K562 (cell line): ENCODE measurements around the gene ASB6. TPM values are rescaled to one million over a fixed set of nuclear protein-coding genes. Genes with fewer than 3 reads are reported as not detected.

Source experiments
- ATAC-seq: fragments of 200-7000 bp; cut with Tn5 transposase; 3 replicates; pipeline ENCODE4 v1.9.1; 2020; ENCODE audit warnings: moderate library complexity
- BruUV-seq: library from RNA; stranded (reverse); fragments of 400-500 nt; replicated peaks from 2 replicates; lab custom pipeline; 2021; lab: Mats Ljungman, UMichigan
- CTCF ChIA-PET: fragments of 300-600 bp; formaldehyde crosslinking; extraction: SDS; loops from one replicate; lab custom pipeline; 2021; ENCODE audit warnings: low intra/inter-chr PET ratio; lab: Yijun Ruan, JAX
- POLR2A ChIA-PET: fragments of 300-600, 350-650 bp; sonication (Branson Sonifier 250); formaldehyde crosslinking; extraction: SDS; loops from one replicate; lab custom pipeline; 2021; ENCODE audit warnings: antibody characterized with exemption, inconsistent platforms; lab: Yijun Ruan, JAX
- DNase-seq, 4 experiments: peaks; one replicate each; pipeline versions ENCODE4 v3.0.0 to v3.0.0-alpha.2; 2011 to 2018; ENCODE audit warnings: low spot score in 3 of 4, mixed read lengths in 3 of 4; ENCODE audit errors: extremely low read depth in 1 of 4
- FAIRE-seq: peaks from 2 replicates; lab custom pipeline; 2011; peaks lifted over from hg19 to GRCh38; lab: Jason Lieb, UNC
- H2AFZ ChIP-seq: 2 replicates; pipeline ENCODE4 v1.6.0; 2011; ENCODE audit warnings: low read depth, low read length, control low read depth, inconsistent platforms
- H3K27ac ChIP-seq: fragments of 200-600 bp; 3 replicates; pipeline ENCODE4 v1.8.0; 2011; ENCODE audit warnings: low read depth, mild to moderate bottlenecking, control low read depth, inconsistent platforms, low read length, moderate library complexity, mixed read lengths; ENCODE audit errors: extremely low read depth
- H3K27me3 ChIP-seq, 2 experiments: fragments of 300-600 bp in 1 of 2; 2 replicates in 1 of 2; 3 replicates in 1 of 2; pipeline versions ENCODE4 v1.6.0 to v1.8.0; 2011; ENCODE audit warnings: inconsistent platforms in 2 of 2, low read length in 2 of 2, mild to moderate bottlenecking in 1 of 2, mixed read lengths in 1 of 2, moderate library complexity in 1 of 2; ENCODE audit not compliant: control insufficient read depth in 2 of 2, insufficient read depth in 2 of 2
- H3K36me3 ChIP-seq: fragments of 300-600 bp; 3 replicates; pipeline ENCODE4 v1.8.0; 2011; ENCODE audit warnings: mild to moderate bottlenecking, low read length, inconsistent platforms; ENCODE audit not compliant: control insufficient read depth, insufficient read depth
- H3K4me1 ChIP-seq, 2 experiments: fragments of 200-600 bp in 1 of 2; replicated peaks in 1 of 2; 2 replicates in 1 of 2; 3 replicates in 1 of 2; pipeline versions ENCODE4 v1.5.1 to v1.8.0; 2011; ENCODE audit warnings: inconsistent platforms in 2 of 2, low read length in 2 of 2, mild to moderate bottlenecking in 1 of 2, mixed read lengths in 1 of 2, moderate library complexity in 1 of 2; ENCODE audit not compliant: control insufficient read depth in 2 of 2, insufficient read depth in 2 of 2
- H3K4me2 ChIP-seq: 2 replicates; pipeline ENCODE4 v1.6.1; 2011; ENCODE audit warnings: low read length, control low read depth, inconsistent platforms, mixed read lengths; ENCODE audit not compliant: insufficient read depth
- H3K4me3 ChIP-seq: fragments of 200-600 bp; sonication (generic), shearing (Covaris generic); 2 replicates; pipeline ENCODE4 v1.5.1; 2016; ENCODE audit warnings: control low read depth, inconsistent platforms
- H3K79me2 ChIP-seq: fragments of 200-600 bp; 3 replicates; pipeline ENCODE4 v1.8.0; 2011; ENCODE audit warnings: low read length, inconsistent platforms; ENCODE audit not compliant: control insufficient read depth, insufficient read depth
- H3K9ac ChIP-seq, 2 experiments: 2 replicates each; pipeline versions ENCODE4 v1.6.0 to v1.6.1; 2011; ENCODE audit warnings: low read depth in 2 of 2, low read length in 2 of 2, control low read depth in 1 of 2, inconsistent platforms in 1 of 2, mild to moderate bottlenecking in 1 of 2, mixed read lengths in 1 of 2; ENCODE audit not compliant: insufficient read depth in 1 of 2
- H3K9me1 ChIP-seq: one replicate; pipeline ENCODE4 v1.6.0; 2011; ENCODE audit warnings: inconsistent platforms, mild to moderate bottlenecking, low read length, moderate library complexity; ENCODE audit not compliant: control insufficient read depth, insufficient read depth
- H3K9me3 ChIP-seq: replicated peaks from 2 replicates; pipeline ENCODE4 v1.5.1; 2011; ENCODE audit warnings: low read depth, low read length, inconsistent platforms; ENCODE audit not compliant: control insufficient read depth, insufficient read depth
- H4K20me1 ChIP-seq: replicated peaks from 2 replicates; pipeline ENCODE4 v1.6.1; 2011; ENCODE audit warnings: low read length, inconsistent platforms, mixed read lengths; ENCODE audit not compliant: control insufficient read depth, insufficient read depth
- CREB1 ChIP-seq, 2 experiments: sonication (generic) in 1 of 2; formaldehyde crosslinking in 1 of 2; IDR thresholded peaks; 2 replicates each; pipeline versions ENCODE4 v1.6.1 to v1.8.0; 2012 to 2022; ENCODE audit warnings: inconsistent platforms in 1 of 2, mild to moderate bottlenecking in 1 of 2, missing genetic modification reagents in 1 of 2, moderate library complexity in 1 of 2
- E2F3 ChIP-seq: fragments of 250-450 bp; sonication (Bioruptor Pico); IDR thresholded peaks from 2 replicates; pipeline ENCODE4 v1.4.0; 2020; ENCODE audit warnings: mild to moderate bottlenecking
- EP400 ChIP-seq: fragments of 450-650 bp; IDR thresholded peaks from 2 replicates; pipeline ENCODE4 v1.6.1; 2017; ENCODE audit warnings: antibody characterized with exemption, mild to moderate bottlenecking, moderate library complexity
- ETV5 ChIP-seq: sonication (generic); formaldehyde crosslinking; IDR thresholded peaks from 2 replicates; pipeline ENCODE4 v1.4.0; 2020; ENCODE audit warnings: low read depth, mild to moderate bottlenecking, missing genetic modification reagents
- FOXM1 ChIP-seq, 2 experiments: fragments of 450-650 bp in 1 of 2; sonication (generic) in 1 of 2; formaldehyde crosslinking in 1 of 2; IDR thresholded peaks; 2 replicates each; pipeline versions ENCODE4 v1.6.1 to v1.9.0; 2017 to 2022; ENCODE audit warnings: low read depth in 2 of 2, mild to moderate bottlenecking in 2 of 2, missing genetic modification reagents in 1 of 2, moderate library complexity in 1 of 2
- GTF2E2 ChIP-seq: fragments of 200-800 bp; sonication (Bioruptor generic); IDR thresholded peaks from 2 replicates; pipeline ENCODE4 v1.6.1; 2016; ENCODE audit warnings: missing genetic modification characterization, missing compliant biosample characterization
- LEF1 ChIP-seq: fragments of 450-650 bp; IDR thresholded peaks from 2 replicates; pipeline ENCODE4 v1.6.1; 2016; ENCODE audit warnings: mild to moderate bottlenecking
- NEUROD1 ChIP-seq: fragments of 150-350 bp; IDR thresholded peaks from 2 replicates; pipeline ENCODE4 v1.6.1; 2014; ENCODE audit warnings: borderline replicate concordance, low read length, low read depth; ENCODE audit not compliant: partially characterized antibody
- NR4A1 ChIP-seq, 2 experiments: fragments of 250-450 bp in 1 of 2; fragments of 450-650 bp in 1 of 2; sonication (Bioruptor Pico) in 1 of 2; IDR thresholded peaks; 2 replicates each; pipeline versions ENCODE4 v1.4.0 to v1.6.1; 2016 to 2020; ENCODE audit warnings: mild to moderate bottlenecking in 2 of 2, missing compliant biosample characterization in 1 of 2, missing genetic modification characterization in 1 of 2, moderate library complexity in 1 of 2
- PTRF ChIP-seq: fragments of 450-650 bp; IDR thresholded peaks from 2 replicates; pipeline ENCODE4 v1.6.1; 2016; ENCODE audit warnings: mild to moderate bottlenecking, missing genetic modification characterization, missing compliant biosample characterization
- ZEB2 ChIP-seq: fragments of 450-650 bp; IDR thresholded peaks from 2 replicates; pipeline ENCODE4 v1.6.1; 2016
- ZFP1 ChIP-seq: fragments of 450-650 bp; formaldehyde crosslinking; IDR thresholded peaks from 2 replicates; pipeline ENCODE4 v1.4.0; 2020; ENCODE audit warnings: mild to moderate bottlenecking, mixed read lengths
- ZNF282 ChIP-seq: sonication (generic); formaldehyde crosslinking; IDR thresholded peaks from 2 replicates; pipeline ENCODE4 v1.8.1; 2023; ENCODE audit warnings: missing genetic modification reagents
- ZNF316 ChIP-seq: fragments of 450-650 bp; IDR thresholded peaks from 2 replicates; pipeline ENCODE4 v1.6.1; 2016
- ZNF507 ChIP-seq: conservative IDR thresholded peaks from 2 replicates; pipeline ENCODE4 v1.6.1; 2017; ENCODE audit warnings: missing genetic modification characterization, missing compliant biosample characterization
- WGBS: fragments of 100-300 bp; shearing (Covaris generic); methylation state at CpG from one replicate; pipeline ENCODE4 v1.1.6; 2016; ENCODE audit warnings: low coverage, mixed read lengths; ENCODE audit not compliant: insufficient coverage; ENCODE audit errors: missing lambda C conversion rate; 5-methylcytosine and 5-hydroxymethylcytosine counted together
- in situ Hi-C: fragments of 300-500 bp; cut with MboI; formaldehyde crosslinking; loops from 4 replicates; pipeline ENCODE4 v1.15.0; 2018; ENCODE audit warnings: inconsistent platforms, mixed read lengths
- intact Hi-C: fragments of 100-400 bp; cut with micrococcal nuclease; formaldehyde crosslinking; loops from 2 replicates; pipeline ENCODE4 v1.14.2; 2022
- polyA plus RNA-seq, 8 experiments: library from polyadenylated mRNA; depleted of rRNA in 4 of 8; stranded (reverse) in 5 of 8; unstranded in 3 of 8; fragments of >200 nt; fragmentation: Nextera tagmentation in 2 of 8; fragmentation: Illumina TruSeq in 1 of 8; extraction: Ambion mirVana in 2 of 8; extraction: Trizol in 1 of 8; gene quantifications; 2 replicates each; pipeline versions ENCODE4 v1.2.1 to v1.2.3, GENCODE V29; 2011 to 2014; ENCODE audit warnings: inconsistent platforms in 1 of 8, missing spikeins in 1 of 8
- total RNA-seq, 7 experiments: library from RNA; depleted of rRNA in 6 of 7; stranded (reverse); fragments of >200 nt in 6 of 7; fragmentation: Illumina TruSeq in 2 of 7; extraction: Trizol in 2 of 7; gene quantifications; 2 replicates each; pipeline versions ENCODE4 v1.2.1 to v1.2.3, GENCODE V29; 2011 to 2021; ENCODE audit warnings: low replicate concordance in 1 of 7
- TF ChIP-seq, protein P1 (sequence below): fragments of 450-650 bp; formaldehyde crosslinking; IDR thresholded peaks from 2 replicates; pipeline ENCODE4 v1.4.0; 2020; ENCODE audit warnings: mild to moderate bottlenecking, moderate library complexity
- TF ChIP-seq, protein P2 (sequence below): fragments of 250-450 bp; sonication (Bioruptor Pico); IDR thresholded peaks from 2 replicates; pipeline ENCODE4 v1.5.0; 2020; ENCODE audit warnings: mild to moderate bottlenecking
- TF ChIP-seq, protein P3 (sequence below): fragments of 450-650 bp; IDR thresholded peaks from 2 replicates; pipeline ENCODE4 v1.6.1; 2016; ENCODE audit warnings: antibody characterized with exemption

Gene ASB6
- total and polyA plus RNA-seq, 9 of the 15 experiments (the other 6 are each of a cell fraction or from before 2014, with no cell fraction given): 0.92 to 17.8 (median 11.3) TPM

DNA sequence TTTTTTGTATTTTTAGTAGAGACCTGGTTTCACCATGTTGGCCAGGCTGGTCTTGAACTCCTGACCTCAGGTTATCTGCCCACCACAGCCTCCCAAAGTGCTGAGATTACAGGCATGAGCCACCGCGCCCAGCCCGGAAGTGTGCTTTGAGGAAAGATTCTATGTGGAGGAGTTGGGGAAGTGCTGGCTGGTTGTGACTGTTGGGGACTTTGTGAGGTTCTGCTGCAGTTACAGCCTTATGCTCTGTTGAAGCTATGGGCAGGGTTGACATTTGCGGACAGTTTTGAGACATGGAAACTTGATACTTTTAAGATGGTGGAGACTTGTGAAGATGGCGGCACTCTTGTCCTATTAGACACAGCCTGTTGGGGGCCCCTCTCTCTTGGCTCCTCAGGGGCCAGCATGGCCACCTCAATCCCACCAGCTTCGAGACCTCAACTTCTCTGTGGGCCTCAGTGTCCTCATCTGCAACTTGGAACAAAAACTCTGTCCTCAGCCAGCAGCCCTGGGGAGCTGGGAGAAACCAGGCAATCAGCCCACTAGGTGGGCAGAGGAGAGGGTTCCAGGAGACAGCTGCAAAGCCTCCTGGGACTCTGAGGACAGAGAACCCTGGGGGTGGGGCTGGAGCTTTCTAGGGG lies 45.9 kb downstream of the ASB6 start:
- no peaks in the 10 kb centered on the region for H3K79me2 ChIP-seq
- BruUV-seq: no TSS peak
- CTCF ChIA-PET: no interaction called here
- no peaks in the 10 kb centered on the region for H3K36me3 ChIP-seq
- no peaks in the 10 kb centered on the region for H4K20me1 ChIP-seq
- H3K27ac ChIP-seq: peak overlapping the region; percentile 78
- ATAC-seq: peak; percentile 94
- peak; percentile 51 to 91 (median 62) for DNase-seq
- H2AFZ ChIP-seq: peak overlapping the region; percentile 81
- 5% methylated on average over 6 of the region's 6 CpGs for WGBS
- H3K9me3 ChIP-seq: no peaks in the 10 kb centered on the region
- peak overlapping the region in 1 of 2 experiments; percentile 73; a peak in 2 of 4 replicates for H3K9ac ChIP-seq
- in situ Hi-C loops (no loop called here), intact Hi-C loops (loop anchor here (10.0 kb wide), 1 partner anchor 191 kb away; no protein-coding TSS in a partner anchor)
- H3K27me3 ChIP-seq: no peaks in the 10 kb centered on the region
- H3K4me1 ChIP-seq: peaks cover 20 to 36% of the 10 kb centered on the region in 2 experiments
- FAIRE-seq: peak; percentile 93
- H3K9me1 ChIP-seq: no peaks in the 10 kb centered on the region
- peak overlapping the region; percentile 22 for H3K4me2 ChIP-seq
- POLR2A ChIA-PET: interaction anchor here (0.6 to 1.0 kb wide), 7 partner anchors 10 to 419 kb away, joined by 3 to 5 read pairs (median 3); no protein-coding TSS in a partner anchor
- no peak overlapping the region for H3K4me3 ChIP-seq
- TF ChIP-seq ZEB2: peak; percentile 67; the same call in 1 of the 2 replicates
- 0 out of 2 replicates have a peak, but pooled peaks have one; percentile 29 for TF ChIP-seq CREB1 (IDR thresholded peaks at IDR 0.05)
- TF ChIP-seq CREB1 (CRISPR knock-in tag; IDR thresholded peaks at IDR 0.05): no peak
- TF ChIP-seq NR4A1 (CRISPR knock-in tag; IDR thresholded peaks at IDR 0.05): 0 out of 2 replicates have a peak, but pooled peaks have one; percentile 59
- TF ChIP-seq NR4A1 (tag; IDR thresholded peaks at IDR 0.05): peak; percentile 98
- TF ChIP-seq ZNF316: peak; percentile 29; the same call in 1 of the 2 replicates
- TF ChIP-seq ZFP1 (CRISPR knock-in tag): 0 out of 2 replicates have a peak, but pooled peaks have one; percentile 59
- peak; percentile 76; the same call in 1 of the 2 replicates for TF ChIP-seq GTF2E2 (tag)
- TF ChIP-seq ZNF507 (tag): no peak
- TF ChIP-seq ETV5 (CRISPR knock-in tag): peak; percentile 95
- no peak for TF ChIP-seq NEUROD1
- TF ChIP-seq, protein P1, sequence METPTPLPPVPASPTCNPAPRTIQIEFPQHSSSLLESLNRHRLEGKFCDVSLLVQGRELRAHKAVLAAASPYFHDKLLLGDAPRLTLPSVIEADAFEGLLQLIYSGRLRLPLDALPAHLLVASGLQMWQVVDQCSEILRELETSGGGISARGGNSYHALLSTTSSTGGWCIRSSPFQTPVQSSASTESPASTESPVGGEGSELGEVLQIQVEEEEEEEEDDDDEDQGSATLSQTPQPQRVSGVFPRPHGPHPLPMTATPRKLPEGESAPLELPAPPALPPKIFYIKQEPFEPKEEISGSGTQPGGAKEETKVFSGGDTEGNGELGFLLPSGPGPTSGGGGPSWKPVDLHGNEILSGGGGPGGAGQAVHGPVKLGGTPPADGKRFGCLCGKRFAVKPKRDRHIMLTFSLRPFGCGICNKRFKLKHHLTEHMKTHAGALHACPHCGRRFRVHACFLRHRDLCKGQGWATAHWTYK (CRISPR knock-in tag): peak; percentile 96
- TF ChIP-seq, protein P2, sequence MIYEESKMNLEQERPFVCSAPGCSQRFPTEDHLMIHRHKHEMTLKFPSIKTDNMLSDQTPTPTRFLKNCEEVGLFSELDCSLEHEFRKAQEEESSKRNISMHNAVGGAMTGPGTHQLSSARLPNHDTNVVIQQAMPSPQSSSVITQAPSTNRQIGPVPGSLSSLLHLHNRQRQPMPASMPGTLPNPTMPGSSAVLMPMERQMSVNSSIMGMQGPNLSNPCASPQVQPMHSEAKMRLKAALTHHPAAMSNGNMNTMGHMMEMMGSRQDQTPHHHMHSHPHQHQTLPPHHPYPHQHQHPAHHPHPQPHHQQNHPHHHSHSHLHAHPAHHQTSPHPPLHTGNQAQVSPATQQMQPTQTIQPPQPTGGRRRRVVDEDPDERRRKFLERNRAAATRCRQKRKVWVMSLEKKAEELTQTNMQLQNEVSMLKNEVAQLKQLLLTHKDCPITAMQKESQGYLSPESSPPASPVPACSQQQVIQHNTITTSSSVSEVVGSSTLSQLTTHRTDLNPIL (CRISPR knock-in tag): peak; percentile 44; the same call in 1 of the 2 replicates
- TF ChIP-seq PTRF (tag): peak; percentile 86
- no peak for TF ChIP-seq ZNF282 (CRISPR knock-in tag)
- TF ChIP-seq, protein P3, sequence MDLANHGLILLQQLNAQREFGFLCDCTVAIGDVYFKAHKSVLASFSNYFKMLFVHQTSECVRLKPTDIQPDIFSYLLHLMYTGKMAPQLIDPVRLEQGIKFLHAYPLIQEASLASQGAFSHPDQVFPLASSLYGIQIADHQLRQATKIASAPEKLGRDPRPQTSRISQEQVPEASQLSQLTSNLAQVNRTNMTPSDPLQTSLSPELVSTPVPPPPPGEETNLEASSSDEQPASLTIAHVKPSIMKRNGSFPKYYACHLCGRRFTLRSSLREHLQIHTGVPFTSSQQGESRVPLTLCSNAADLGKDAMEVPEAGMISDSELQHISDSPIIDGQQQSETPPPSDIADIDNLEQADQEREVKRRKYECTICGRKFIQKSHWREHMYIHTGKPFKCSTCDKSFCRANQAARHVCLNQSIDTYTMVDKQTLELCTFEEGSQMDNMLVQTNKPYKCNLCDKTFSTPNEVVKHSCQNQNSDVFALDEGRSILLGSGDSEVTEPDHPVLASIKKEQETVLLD: peak; percentile 76; the same call in 1 of the 2 replicates
- peak; percentile 60; the same call in 1 of the 2 replicates for TF ChIP-seq FOXM1 (IDR thresholded peaks at IDR 0.05; ENCODE audit: low read depth)
- TF ChIP-seq FOXM1 (CRISPR knock-in tag; IDR thresholded peaks at IDR 0.05; ENCODE audit: low read depth): no peak
- TF ChIP-seq E2F3 (CRISPR knock-in tag): peak; percentile 82
- TF ChIP-seq EP400: peak; percentile 52
- TF ChIP-seq LEF1: peak; percentile 84
